GM12874 (cell line): ENCODE measurements around the gene SUCLG2.

Experiments
- TF ChIP-seq, protein P1 (sequence below): IDR thresholded peaks from 2 replicates; pipeline ENCODE4 v1.5.1; 2011; ENCODE audit warnings: low read depth, mild to moderate bottlenecking, control low read depth, low read length, moderate library complexity; ENCODE audit not compliant: insufficient read depth

Gene SUCLG2

GRCh38 chr3:67649681-67650080 is 4.7 kb downstream of the SUCLG2 start:
- TF ChIP-seq, protein P1, sequence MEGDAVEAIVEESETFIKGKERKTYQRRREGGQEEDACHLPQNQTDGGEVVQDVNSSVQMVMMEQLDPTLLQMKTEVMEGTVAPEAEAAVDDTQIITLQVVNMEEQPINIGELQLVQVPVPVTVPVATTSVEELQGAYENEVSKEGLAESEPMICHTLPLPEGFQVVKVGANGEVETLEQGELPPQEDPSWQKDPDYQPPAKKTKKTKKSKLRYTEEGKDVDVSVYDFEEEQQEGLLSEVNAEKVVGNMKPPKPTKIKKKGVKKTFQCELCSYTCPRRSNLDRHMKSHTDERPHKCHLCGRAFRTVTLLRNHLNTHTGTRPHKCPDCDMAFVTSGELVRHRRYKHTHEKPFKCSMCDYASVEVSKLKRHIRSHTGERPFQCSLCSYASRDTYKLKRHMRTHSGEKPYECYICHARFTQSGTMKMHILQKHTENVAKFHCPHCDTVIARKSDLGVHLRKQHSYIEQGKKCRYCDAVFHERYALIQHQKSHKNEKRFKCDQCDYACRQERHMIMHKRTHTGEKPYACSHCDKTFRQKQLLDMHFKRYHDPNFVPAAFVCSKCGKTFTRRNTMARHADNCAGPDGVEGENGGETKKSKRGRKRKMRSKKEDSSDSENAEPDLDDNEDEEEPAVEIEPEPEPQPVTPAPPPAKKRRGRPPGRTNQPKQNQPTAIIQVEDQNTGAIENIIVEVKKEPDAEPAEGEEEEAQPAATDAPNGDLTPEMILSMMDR, result no peak

GRCh38 chr3:67648701-67649100 is 5.7 kb downstream of the SUCLG2 start:
- TF ChIP-seq, protein P1, result no peak

GRCh38 chr3:67648229-67648628 is 6.2 kb downstream of the SUCLG2 start:
- TF ChIP-seq, protein P1, result no peak

DNA sequence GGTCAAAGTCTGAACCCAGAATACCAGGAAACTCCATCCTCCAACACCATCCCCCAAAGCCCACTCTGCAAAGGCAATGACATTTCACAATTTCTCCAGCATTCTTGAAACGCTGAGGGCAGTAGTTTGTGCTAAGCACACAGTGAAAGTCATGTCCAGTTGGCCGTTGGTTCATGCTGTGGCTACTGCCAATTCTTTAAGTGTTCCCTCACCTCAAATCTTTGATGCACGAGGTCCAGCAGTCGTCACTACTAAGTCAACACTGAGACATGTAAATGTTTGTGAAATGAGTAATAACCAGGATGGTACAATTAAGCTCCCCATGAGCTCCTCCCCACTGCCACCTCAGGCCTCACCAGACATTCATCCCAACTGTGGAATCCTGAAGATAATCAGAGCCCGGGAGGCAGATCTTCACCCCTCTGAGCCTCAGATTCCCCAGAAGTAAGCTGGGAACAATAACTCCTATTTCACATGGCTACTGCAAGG is 7.0 kb downstream of the SUCLG2 start:
- TF ChIP-seq, protein P1, result no peak

DNA sequence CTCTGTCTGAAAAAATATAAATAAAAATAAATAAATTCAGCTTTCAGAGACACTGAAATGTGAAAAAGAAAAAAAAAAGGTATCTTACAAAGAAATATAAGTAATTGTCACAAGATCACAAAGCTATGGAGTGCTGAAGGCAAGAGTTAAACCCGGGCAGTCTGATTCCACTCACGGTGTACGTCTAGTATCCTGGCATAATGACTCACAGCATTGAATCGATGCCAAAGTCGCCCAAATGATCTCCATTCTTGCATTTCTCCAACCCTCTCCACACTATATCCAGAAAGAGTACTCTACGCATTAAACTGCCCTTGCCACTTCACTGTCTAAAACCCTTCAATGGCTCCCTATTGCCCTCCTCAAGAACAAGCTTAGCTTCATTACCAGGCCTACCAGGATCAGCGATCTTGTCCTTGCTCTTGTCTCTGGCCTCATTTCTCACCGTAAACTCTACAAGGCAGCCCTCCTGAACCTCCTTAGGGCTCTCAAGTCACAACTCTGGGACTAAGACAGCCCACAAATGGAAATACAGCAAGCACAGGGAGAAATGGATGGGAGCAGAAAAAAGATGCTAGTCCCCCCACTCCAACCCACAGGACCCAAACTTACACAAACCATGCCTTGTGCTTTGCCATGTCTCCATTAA is 7.7 kb downstream of the SUCLG2 start:
- TF ChIP-seq, protein P1, result no peak

- TF ChIP-seq, protein P1, result no peak
Observed at GRCh38 chr3:67644827-67645226, 9.6 kb downstream of the SUCLG2 start.

DNA sequence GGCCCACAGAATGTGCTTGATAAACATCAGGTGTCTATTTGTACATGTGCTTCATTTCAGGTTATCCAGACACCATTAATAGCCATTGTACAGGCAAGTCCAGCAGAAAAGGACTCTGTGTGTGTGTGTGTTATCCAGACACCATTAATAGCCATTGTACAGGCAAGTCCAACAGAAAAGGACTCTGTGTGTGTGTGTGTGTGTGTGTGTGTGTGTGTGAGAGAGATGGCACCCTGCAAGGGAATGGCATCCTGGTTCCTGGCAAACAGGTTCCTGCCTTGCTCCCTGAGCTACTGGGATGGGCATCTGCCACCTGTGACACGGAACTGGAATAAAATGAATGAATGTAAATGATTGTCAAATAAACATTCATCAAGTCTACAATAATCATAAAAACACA is 11.7 kb downstream of the SUCLG2 start:
- TF ChIP-seq, protein P1, result no peak
